ENCODE measurements around the gene ACE2.
"Not testable (repeated sequence)": the region's sequence is repeated elsewhere in the genome, so short reads cannot be mapped to it uniquely, and the experiment has no call there.

Gene ACE2

DNA sequence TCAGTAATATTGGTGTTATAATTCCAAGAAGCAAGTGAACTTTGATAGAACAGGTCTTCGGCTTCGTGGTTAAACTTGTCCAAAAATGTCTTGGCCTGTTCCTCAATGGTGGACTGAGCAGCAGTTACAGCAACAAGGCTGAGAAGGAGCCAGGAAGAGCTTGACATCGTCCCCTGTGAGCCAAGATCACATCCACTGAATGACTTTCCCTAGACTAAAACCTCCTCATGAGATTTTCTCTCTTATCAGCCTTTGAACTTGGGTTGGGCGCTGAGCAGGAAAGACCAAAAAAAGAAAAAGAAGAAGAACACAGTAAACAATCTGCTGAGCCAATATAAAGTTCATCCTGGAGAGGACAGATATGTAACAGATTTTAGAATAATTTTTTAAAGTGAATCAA, at the start of gene ACE2:
Gene ACE2, minus strand, starts transcription at position 216 of the 400 bp plus-strand sequence. Its CDS starts 49 bp downstream, at position 167.
- DNase-seq = no peak

DNA sequence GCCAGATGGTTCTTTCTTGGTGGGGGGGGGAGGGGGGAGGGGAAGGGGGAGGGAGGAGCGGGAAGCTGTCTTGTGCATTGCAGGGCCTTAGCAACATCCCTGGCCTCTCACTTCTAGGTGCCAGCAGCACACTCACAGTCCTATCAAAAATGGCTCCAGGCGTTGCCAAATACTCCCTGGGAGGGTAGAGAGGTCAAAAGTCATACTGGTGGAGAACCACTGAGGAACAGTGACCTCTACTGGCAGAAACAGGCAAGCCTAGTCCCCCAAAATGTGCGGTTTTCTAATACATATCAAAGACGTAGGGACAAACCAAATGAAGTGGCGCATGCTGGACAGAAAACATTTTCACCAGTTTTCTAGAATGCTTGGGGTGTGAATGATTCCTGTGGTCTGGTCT, 46.8 kb upstream of the ACE2 start:
- not testable (repeated sequence) for DNase-seq

DNA sequence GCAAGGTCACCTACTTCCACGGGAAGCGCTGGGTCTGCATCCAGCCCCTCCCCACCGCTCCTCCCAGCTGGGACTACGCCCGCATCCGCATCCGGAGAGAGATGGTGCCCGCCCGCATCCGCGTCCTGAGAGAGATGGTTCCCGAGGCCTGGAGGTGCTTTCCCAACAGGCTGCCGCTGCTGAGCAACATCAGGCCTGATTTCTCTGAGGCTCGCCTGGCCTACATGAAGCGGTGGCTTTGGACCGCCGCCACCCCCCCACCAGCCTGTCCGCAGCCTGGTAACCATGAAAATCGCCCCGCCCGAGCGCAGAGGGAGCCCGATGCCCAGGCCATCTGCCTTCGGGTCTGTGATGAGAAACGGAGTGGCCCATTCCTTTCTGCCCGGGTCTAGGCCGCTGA, 45.8 kb upstream of the ACE2 start:
- DNase-seq = no peak

DNA sequence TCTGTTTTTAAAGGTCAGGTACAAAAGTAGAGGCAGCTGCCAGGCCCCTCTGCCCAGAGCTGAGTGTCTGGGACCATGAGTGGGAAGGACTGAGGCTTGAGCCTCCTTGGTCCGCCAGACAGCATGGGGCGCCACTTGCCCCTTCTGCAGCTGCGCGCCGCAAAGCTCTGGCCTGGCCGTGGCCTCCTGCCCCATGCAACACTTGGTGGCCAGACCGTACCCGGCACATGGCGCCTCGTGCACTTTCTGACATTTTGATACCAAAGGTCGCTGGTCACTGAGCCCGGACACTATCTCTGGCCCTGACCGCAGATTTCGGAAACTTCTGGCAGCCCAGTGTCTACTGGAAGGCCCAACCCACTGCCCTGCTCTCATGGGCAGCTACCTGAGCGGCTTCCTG, 45.3 kb upstream of the ACE2 start:
- DNase-seq = no peak

DNA sequence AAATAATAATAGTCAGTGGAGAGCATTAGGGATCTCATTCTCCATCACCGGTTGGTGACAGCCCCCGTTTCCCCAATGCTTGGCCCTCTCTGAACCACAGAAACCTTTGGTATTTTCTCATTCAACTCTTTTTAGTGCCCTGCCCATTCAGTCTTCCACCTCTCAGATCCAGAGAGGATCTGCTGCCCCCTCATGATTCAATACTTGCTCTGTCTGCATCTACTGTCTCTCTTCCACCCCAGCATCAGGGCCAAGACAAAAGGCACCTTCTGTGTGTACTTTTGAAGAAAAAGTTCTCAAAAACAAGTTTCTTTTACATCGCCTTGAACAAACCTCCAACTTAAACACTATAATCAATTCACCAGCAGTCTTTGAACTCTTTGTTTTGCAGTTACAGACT, 44.5 kb upstream of the ACE2 start:
- no peak for DNase-seq

DNA sequence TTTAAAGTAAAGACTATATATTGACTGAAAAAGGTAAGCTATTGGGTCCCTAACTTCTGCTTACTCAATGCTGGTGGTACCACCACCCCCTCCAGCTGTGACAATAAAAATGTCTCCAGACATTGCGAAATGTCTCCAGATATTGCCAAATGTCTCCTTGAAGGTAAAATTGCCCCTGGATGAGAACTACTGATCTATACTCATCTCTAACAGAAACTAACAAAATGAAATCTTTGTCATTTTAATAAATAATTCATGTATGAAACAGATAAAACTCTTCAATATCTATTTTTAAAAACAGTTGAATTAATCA, 43.8 kb upstream of the ACE2 start:
- DNase-seq = no peak

DNA sequence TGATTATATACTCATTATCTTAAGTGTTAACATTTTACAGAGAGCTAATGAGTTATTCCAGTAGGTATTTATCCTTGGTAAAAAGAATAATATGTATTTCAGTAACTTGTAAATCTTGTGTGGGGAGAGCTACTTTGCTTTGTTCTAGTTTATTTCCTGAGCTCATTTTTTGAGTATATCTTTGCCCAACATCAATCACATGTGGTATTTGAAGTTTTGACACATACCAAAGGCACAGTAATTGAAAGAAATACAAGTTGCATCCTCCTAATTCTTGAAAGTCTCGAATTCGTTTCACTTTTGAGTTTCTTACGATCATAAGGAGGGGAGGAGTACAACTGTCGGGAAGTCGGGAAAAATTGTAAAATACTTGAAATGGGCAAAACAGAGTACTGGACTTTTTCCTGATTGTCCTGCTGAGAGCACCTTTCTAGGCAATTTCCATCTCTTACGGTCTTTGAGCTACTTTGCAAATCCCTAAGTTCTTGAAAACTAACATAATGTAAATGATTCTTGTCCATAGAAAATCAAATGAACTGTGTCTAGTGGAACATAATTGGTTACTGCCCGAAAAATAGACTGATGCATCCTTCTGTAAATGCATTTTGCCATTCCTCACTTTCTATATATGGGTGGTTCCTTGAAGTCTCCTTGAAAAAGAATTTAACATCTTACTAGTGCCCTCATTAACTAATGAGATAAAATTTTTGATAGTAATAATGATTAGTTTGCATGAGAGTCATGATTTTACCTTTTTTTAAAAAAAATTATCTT, 43.2 kb upstream of the ACE2 start:
- DNase-seq = no peak

DNA sequence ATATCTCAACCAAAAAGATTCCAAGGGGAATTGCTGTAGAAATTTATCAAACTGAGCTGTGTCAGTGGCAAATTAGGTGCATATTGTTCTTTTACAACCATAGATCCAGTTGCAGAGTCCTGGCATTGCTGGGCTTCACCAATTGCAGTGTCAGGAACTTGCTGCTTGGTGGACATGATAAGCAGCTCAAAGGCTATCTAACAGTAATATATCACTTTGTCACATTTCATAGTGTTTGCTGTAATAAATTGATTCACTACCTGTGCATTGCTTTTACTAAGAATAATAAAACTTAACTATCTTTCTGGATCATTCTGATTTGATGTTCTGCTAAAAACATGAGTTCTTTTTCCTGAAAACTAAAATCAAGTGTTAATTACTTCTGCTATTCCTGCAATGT, 30.9 kb upstream of the ACE2 start:
- DNase-seq = no peak

DNA sequence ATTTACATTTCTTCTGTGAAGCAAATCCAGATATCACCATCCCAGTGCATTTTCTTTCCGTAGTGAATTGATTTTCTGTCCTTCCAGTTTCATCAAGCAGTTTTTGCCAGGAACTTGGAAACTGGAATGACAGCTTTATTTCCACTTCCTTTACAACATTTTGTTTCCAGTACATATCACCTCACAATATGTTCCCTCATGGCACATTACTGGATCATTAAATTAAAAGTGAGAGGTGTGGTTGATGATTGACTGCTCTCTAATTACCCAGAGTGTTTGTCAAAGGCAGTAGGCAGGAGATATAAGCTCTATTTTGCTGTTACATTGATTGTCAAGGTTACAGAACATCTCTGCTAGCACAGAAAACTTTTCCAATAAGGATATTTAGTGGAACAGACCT, 22.3 kb upstream of the ACE2 start:
- no peak for DNase-seq

DNA sequence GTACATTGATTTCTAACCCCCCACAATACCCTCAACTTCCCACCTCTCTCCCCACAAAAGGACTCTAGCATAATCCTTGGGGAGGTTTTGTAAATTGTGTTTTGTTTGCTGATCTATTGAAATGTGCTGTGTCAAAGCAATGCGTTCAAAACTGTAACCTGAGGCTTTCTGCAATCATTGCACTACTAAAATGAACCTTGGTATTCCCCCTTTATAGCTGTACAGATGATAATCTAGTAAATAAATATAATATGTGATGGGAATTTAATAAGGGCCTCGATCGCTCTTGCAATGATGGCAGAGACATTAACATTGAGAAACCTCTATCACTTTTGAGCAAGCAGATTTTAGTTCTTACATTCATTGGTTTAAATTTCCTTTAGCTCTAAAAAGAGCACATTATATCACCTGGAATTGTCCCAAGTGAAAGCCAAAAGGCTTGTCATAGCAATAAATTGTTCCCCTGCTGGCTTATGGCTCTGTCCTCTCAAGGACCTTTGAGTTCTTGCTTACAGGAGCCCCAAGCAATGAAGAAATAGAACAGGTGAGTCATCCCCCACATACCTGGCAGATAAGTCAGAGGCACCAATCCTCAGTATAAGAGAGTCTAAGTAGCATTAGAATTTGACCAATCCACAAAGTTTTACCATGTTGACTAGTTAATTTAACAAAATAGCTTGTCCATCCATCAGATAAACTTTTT, 18.4 kb upstream of the ACE2 start:
- DNase-seq = no peak

DNA sequence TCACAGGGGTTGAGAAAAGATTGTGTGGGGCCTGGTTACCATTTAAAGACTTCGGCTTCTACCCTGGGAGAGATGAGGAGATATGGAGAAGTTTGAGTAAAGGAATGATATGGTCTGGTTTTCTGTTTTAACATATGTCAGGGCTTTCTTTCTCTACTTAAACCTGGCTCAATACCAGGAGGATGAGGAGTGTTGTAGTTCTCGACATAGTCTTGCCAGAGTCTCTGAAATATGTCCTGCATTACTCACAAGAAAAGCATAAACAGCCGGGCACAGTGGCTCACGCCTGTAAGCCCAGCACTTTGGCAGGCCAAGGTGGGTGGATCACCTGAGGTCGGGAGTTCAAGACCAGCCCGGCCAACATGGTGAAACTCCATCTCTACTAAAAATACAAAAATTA, 16.4 kb upstream of the ACE2 start:
- DNase-seq = no peak

DNA sequence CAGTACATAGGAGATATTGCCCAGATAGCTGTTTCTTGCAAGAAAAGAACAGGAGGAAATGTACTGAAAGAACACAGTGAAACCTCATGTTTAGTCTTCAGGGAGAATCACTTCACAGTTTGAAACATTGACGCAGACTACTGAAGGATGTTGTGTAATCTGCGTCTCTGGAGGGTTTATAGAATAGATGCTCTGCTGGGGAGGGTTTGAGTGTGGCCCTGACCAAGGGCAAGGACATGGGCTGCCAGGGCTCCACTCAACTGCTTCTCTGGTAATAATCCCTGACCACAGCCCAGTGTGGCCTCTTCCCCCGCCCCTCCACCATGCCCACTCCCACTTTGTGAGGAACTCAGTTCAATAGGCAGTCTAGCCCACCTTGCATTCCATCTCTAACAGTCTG, 15.8 kb upstream of the ACE2 start:
- no peak for DNase-seq

DNA sequence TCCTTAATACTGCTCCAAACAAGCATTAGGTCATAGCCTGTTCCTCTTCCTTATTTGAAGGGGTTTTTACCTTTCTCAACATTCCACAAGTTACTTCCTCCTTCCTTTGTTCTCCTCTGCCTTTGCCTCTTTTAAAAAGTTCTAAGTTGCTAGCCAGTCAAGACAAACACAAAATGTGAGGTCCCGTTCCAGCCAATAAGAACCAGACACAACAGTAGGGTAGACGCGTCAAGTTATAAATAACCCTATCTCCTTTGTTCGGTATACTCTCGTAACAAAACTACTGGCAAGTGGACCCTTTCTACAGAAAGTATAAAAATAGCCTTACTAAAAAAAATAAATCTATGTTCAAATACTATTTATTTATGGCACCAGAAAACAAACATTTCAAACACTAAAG, 6.3 kb upstream of the ACE2 start:
- no peak for DNase-seq

DNA sequence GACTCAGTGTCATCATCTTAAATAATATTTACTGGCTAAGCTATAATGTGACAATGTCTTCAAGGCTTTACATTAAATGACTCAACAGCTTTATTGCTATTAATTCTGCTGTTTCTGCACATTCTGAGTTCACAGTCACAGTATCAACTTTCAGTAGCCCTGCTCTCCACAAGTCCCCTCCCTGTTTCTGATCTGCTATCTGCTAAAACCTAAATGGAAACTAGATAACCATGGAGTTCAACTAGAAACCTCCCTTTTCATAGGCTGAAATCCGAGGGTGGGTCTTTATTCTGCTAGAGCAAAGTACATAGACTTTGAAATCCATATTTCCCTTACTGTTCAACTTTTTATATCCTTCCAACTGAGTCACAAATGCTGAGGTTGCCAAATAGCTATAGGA, 5.4 kb upstream of the ACE2 start:
- no peak for DNase-seq

DNA sequence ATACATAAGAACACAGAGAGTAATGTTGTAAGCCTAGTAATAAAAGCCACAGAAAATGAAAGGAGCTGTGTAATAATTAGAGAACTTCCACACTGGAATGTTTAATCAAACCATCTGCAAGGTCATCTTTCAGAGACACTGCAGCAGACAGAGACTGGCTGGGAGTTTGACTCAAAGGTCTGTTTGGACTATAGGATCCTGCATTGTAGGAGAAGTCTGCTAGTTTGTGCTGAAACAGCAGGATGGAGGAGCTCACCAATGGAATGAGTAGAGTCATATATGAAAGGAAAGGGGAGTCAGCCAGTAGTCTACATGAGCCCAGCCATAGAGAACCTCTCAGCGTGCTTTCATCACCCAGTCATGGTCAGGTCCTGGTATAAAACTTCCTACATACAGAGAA, 4.5 kb upstream of the ACE2 start:
- DNase-seq = no peak

DNA sequence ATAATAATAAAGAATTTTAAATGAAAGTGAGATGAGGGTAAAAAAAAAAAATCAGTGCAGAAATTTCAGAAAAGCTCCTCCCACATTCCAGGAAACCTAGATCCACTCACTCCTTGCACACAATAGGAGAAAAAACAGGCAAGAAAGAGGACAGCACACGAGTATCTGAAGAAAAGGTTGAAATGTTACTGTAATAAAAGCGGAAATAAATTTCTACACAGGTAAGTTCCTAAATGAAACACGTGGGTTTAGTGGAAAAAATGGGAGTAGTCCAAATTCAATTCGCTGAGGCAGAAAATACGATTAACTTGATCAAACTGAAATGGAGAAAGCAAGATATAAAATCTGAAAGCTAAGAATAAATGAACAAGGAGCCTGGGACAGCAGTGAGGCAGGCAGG, 2.0 kb upstream of the ACE2 start:
- no peak for DNase-seq

DNA sequence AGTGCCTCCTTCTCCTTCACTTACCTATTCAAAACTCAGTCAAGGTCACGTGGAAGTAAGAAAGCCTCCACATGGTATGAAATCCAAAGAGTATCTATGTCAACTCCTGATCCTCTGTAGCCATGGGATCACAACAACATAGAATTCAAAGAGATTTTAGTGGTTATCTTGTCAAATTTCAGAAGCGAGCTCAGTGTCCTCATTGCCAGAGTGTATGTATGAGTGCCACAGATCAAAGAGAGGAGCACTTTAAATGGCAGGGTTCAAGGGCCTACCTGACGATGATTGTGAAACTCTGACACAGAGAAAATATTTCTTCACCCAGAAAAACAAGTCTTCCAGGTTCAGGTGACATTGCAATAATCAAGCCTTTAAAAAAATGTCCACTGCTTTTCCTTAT, 1.2 kb upstream of the ACE2 start:
- no peak for DNase-seq

DNA sequence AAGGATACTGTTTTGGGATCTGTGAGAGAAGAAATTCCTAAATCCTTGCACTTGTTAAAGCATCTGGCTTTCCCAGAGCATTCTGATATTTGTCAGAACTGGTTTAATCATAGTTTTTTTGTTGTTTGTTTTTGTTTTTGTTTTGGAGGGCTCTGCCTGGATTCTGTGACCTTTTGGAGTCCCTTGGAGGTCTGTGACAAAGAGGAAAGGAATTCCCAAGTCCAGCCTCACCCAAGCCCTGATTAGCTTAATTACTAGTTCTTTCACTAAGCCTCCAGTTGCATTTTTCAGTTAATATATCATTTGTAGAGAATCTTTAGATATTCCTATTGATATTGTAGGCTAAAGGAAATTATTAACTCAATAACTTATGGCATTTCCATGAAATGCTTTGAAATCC, 711 bp downstream of the ACE2 start:
- DNase-seq = no peak

DNA sequence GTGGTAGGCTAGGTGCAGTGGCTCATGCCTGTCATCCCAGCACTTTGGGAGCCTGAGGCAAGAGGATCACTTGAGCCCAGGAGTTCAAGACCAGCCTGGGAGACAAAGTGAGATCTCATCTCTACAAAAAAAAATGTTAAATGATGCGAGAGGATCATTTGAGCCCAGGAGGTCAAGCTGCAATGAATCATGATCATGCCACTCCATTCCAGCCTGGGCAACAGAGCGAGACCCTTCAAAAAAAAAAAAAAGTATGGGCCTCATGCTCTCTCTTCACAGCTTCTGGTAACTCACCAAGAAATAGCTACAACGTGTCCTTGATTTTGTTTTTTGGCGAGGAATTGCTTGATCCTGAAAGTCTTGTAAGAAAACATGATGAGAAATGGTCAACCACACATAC, 1.3 kb downstream of the ACE2 start:
- DNase-seq = no peak

DNA sequence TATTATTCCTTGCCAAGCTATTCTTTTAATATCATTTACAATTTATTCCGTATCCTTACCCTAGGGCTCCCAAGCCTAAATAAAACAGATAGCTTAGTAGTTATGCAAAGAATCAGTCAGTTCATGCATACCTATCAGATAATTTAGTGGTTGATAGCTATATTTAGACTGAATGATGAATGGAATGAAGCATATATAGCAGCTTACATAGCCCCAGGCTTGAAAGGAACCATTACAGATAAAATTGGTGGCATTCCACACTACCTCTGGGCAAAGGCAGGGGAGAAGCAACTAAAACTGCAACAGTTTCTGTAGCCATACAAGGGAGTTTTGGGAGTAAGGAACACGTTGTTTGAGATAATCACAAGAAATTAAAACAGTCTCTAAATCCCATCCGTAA, 2.7 kb downstream of the ACE2 start:
- DNase-seq = no peak

DNA sequence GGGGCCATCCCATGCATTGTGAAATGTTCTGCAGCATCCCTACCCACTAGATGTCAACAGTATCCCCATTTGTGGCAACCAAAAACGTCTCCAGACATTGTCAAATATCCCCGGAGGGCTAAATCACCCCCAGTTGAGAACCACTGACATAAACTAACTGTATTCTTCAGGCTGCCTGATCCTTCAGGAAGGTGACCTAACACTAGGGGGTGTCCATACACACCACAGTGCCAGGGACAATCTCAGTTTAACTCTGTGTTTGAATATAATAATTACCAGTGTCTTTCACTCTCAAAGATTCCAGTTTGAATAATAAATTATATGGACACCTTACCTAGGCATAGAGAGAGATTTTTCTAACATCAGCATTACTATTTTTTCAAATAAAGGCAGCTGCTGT, 6.4 kb downstream of the ACE2 start:
- no peak for DNase-seq

DNA sequence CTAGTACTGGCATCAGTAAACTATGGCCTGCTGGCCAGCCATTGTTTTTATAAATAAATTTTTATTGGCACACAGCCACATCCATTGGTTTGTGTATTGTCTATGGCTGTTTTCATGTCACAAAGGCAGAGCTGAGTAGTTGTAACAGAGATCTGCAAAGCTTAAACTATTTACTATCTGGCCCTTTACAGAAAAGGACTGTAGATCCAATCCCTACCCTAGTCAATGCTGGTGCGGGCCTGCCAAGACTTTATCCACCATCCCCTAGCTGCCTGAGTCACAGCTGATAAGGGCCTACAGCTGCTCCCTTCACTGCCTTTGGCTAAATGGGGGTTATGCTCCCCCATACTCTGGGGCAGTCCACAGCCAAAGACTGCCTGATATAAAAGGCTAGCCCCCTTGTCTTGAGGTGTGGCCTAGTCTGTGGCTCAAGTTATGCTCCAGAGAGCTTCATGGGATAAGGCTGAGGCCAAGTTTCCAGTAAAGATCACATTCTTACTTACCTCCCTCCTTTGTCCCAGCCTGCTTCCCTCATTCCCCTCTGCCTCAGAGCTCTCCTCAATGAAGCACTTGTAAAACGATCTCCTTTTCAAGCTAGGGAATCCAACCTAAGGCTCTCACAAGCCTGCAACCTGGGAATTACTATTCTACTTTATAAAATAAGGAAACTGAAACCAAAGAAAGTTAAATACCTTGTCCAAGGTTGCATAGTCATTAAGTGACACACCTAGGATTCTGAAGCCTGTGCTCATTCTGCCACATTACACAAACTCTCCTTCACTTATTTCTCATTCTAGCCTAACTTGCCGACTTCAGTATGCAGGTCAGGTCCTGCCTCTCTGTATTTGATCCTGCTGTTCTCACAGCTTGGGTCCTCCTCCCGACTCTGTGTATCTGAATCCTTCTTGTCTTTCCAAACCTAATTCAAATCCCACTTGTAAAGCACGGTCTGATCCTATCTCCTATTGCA, 20.7 kb downstream of the ACE2 start:
- DNase-seq = no peak

DNA sequence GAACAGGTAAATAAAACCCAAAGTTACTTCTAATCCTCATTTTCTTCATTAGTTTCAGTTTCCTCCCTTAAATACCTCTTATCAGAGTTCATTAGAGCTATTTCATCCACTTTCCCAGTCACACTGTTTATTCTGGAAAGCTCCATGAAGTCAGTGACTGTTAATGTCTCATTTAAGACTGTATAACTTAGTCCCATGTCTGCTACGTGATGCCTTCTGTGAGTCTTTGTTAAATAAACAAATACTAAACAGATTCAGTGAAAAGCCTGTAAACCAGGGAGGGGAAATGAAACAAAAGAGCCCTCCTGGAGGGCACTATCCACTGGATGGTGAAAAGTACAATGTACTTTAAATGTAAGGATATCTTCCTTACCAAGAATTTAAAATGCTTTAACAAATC, 24.7 kb downstream of the ACE2 start:
- no peak for DNase-seq

DNA sequence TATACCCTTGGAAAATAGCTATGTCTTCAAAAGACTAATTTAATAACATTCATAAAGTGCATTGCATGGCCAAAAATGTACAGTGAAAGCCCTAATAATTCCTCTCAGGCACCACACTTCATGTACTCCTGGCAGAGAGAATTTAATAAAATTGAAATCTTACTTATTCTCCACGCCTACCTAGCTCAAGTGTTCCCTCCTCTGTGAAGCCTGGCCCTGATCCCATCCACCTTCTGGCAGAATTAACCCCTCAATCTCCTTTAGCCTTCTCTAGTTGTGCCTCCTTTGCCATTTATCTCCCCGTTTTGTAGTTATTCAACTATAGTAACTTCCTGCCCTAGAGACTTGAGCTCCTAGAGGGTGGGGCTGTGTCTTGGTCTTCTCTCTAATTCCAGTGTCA, 26.7 kb downstream of the ACE2 start:
- DNase-seq = no peak
